Effector CD4-positive, alpha-beta T cell (primary cell): ENCODE results near the gene PALLD.

Source experiments
- DNase-seq: peaks from one replicate; pipeline ENCODE4 v3.0.0-alpha.2; 2020

Gene PALLD

DNA sequence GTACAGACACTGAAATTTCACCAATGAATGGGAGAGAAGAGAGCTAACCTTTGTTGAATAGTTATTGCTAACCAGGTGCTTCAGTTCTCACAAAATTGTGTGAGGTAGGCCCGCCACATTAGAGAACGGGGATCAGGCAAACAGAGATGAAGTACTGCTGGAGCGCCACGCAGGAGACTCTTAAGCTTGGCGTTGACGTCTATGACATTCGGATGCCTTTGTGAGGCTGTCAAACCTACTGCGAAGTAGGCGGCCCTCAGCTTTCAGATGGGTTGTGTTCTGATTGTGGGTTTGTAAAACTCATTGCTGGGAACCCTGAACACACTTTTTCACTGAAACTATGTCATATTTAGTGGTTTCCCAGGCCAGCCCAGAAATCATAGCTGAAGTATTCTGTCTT is 339.6 kb downstream of the PALLD start:
- DNase-seq = no peak

DNA sequence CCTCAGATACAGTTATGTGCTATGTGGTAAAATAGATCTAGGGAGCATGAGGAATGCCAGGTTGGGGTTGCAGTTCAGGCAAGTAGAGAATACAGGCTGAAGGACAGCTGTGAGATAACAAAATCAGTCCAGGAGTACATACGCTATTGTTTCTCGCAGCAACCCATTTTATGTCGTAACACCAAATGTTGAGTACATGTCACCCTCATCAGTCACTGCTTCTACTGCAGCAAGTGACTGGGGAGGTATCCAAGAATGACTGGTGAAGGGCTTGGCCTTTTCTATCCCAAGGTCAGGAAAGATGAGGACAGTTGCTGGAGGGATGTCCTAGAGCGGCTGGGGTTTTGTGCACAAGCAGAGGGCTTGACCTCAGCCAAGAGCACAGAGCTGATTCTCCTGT is 341.1 kb downstream of the PALLD start:
- DNase-seq = no peak

DNA sequence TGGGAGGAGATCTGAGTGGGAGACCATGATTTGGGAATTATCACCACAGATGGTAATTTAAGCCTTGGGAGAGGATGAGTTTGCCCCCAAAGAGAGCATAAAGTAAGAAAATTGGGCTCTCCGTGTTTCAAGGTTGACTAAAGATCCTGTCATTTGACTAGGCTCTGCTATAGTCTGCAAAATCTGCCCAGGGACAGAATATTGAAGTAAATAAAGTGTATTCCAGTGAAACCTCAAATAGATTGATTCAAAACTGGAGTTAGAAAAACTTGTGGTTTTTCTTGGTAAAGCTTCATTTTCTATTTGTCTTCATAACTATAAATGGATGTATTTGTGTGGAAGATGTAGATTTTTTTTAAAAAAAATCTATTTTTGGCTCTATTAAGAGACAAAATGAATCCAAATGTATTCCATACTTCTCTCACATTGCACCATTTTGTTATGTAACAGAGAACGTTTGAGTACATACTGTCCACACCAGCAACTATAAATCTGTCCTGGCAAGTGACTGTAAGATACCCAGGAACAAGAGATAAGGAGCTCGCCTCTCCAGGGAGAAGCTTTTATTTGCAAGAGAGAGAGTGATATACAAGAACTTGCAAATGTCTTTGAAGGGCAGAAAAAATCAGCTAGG is 343.0 kb downstream of the PALLD start:
- DNase-seq = no peak

DNA sequence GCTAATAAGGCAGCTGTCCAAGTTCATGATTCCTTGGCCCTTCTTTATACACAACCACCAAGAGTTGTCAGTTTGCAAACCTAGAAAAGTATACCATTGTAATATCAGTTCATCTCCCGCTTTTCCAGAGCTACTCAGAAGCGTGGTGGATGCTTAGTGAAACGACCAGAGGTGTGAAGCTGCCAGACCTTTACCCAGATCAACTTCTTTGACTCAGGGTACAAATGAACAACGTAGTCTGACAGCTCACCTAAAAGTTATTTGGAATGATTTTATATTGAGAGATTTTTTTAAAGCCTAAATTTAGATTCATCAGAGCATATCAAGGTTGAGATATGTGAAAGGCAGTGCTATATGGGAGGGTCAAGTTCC is 343.5 kb downstream of the PALLD start:
- no peak for DNase-seq

DNA sequence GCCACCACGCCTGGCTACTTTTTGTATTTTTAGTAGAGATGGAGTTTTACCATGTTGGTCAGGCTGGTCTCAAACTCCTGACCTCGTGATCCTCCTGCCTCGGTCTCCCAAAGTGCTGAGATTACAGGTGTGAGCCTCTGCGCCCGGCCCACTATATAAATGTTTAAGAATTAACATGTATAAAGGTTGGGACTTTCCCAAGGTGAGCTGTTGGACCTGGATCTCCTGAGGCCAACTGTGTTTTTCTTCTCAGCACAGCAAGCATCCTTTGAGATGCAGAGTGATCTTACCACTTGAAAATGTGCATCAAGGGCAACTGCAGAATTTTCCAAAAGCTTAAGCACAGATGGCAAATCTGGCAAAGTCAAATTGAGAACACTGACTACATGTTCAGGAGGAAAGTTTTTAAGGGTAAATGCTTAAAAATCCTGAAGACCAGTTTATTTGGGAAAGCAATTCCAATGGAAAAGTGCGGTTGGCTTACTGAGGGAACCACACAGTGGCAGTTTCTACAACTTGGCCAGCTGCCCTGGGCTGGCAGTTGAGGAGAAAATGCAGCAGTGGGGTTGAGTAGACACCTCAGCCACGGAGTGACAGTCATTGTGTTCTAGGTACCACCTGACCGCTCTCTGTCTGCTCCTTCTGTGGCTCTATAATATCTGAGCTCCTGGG is 344.3 kb downstream of the PALLD start:
- DNase-seq = no peak

DNA sequence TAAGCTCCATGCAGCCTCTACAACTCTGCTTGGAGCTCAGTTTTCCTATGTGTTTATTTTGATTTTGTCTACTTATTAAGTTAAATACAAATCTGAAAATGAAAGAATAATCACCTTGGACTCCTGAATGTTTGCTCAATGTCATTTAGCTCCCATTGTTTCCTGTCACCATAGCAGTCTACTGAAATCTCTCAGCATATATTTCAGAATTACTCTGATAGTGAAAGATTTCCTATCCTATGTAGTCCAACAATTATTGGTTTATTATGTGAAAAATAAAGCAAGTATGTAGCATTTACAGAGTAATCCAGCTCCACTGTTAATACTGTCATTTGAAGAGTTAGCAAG is 344.8 kb downstream of the PALLD start:
- no peak for DNase-seq

DNA sequence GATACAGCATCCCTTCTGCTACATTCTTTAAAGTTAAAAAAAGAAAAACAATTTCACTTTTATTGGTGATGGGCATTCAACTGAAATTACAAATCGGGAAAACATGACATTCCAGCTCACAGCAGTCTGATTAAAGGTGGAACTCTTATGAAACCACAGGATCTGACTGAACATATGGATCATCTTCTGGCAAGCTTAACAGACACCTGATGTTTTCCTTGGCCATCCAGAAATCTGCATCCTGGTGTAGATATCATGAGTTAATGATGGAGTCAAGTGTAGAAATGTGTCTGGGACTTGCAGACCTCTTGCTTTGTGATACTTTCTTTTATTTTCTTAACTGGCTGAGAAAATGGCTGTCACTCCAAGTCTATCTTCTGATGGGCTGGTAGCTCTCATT is 345.3 kb downstream of the PALLD start:
- DNase-seq = no peak

DNA sequence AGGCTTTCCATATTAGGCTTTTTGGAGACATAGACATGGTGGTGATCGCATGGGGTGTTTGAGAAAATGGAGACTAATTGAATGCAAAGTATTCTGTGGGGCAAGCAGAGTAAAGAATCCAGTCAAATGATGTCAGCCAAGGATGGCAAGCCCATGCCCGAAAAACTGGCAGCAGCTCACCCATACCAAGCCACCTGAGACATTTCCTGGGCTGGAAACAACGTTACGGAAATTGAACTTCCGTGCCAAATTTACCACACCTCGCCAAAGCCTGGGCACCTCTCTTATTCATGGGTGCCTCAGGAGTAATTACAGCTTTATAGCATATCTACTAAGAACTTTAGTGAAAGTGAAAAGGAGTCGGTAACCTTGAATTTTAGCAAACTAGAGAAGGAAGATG is 346.8 kb downstream of the PALLD start:
- no peak for DNase-seq

DNA sequence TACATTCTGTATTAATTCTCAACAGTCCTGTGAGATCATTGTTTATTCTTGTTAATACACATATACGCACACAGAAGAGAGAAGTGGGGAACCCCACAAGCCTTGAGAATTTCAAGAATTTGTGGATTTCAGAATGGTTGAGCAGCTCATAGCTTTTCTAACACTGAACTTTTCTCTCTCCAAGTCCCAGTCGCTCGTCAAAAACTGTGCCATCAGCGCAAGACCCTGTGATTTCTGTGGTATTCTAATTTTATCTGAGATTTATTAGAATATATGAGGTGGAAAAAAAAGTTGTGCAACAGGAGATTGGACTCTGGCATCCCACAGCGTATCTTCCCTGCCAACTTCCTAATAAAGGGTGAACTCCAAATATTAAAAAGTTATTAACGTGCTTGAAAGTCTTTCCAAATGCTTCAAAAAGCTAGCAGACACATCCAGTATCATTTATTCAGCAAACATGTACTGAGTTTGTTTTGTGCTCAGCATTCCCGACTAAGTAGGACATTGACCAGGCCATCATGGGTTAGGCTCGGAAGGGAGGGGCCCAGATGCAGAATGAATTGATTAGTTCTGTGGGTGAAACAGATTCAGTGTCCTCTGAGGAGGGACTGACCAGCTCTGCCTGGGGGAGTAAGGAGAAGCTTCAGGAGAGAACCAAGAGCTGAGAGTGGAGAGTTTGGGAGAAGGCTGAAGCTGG is 347.6 kb downstream of the PALLD start:
- no peak for DNase-seq

DNA sequence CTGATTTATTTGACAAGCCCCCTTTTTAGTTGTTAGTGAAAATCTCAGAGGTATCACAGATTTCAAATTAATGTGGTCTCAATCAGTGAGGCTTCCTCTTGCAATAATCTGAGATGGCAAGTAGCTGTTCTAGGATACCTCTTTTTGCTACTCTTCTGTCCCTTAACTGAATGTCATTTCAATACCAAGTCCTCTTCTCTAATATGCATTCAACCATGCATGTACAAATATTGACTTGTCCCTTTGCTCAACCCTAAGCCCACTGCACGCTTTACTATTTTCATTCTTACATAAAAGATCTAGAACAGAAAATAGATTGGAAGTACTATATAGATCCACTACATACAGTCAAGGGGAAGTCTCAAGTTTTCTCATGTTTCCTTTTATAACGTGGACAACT is 349.0 kb downstream of the PALLD start:
- no peak for DNase-seq

DNA sequence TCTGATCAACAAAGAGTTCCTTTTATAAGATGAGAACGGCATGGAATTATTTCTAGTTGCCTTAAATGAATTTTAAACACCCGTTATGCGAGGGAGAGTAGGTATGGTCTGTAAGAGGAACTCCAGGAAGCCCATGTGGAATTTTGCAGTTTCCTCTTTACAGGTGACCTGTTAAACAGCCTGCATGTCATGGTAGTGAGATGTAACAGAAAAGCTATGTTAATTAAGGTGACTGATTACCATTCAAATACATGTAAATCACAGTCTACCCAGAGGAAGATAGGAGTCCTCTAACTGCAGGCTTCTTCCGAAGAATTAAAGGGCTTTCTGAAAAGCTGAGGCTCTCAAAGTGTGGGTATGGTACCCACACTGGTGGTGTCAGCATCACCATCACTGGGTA is 349.6 kb downstream of the PALLD start:
- no peak for DNase-seq

DNA sequence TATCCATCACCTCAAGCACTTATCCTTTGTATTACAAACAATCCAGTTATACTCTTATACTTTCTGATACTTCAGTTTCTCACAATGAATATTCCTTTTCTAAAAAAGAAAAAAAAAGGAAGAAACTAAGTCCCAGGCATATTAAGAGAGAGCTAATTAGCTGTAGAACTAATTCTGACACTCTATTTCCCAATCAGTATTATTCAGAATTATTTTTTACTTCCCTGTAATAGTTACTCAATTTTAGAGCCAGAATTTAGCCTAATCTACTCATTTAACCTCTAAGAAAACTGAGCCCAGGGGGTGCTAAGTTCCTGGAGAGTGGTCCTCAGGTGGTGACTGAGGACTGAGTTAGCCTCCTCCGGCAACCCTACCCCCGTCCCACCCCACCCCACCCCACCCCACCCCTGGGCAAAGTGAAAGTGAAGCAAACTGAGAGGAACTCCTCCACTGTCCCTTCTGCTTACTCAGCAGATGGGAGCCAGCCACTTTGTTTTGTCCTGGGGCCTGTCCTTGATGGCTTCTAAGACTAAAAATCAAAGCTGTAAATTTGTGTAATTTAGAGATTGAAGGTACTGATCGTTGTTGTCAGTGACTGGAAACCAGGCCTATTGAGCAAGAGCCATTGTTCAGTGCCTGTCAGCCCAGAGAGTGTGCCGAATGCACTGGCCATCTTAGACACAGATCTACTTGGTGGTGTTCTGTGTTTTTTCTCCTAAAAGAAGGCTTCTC is 351.1 kb downstream of the PALLD start:
- no peak for DNase-seq

DNA sequence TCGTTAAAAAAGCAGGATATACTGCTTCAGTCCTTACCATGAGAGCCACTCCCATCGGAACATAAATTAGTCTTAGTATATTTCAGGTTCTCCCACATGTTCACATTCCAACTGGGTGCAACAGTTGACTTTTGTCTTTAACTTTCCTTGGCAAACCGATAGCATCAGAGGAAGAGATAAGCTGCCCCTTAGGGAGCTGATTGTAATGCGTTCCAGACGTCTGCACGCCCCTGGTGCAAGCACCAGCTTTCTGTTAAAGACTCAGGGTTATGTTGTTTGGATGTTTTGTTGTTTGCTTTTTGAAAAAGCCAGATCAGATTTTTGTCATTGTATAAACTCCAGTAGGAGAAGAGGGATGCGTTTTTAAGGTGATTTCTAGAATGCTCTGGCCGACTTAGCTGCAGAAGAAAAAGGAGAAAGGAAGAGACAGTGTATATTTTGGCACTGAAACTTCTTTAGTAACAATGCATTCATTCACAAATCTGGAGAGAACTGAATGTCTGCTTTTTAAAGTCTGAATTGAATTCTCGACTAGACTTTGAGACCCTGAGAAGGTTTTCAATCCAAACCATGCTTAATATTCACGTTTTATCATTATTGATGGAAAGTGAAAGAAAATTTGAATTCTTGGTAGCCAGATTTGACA is 352.3 kb downstream of the PALLD start:
- DNase-seq = no peak

DNA sequence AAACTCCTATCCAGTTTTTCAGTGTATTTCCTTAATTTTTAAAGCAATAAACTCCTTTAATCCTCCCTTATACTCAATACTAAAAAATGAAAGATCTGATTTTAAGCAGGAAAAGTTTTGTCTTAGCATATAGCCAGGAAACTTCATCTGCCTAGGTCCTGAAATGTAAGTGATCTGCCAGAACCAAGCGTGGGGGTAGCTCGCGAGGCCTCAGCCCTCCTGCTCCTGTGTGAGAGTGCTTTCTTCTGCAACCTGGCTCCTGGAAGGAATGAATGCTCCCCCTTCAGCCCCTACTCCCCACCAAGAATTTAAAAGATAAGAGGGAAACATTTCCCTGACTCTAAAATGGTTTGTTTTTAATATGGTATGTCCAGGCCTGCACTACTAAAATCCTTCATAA is 353.1 kb downstream of the PALLD start:
- DNase-seq = no peak

DNA sequence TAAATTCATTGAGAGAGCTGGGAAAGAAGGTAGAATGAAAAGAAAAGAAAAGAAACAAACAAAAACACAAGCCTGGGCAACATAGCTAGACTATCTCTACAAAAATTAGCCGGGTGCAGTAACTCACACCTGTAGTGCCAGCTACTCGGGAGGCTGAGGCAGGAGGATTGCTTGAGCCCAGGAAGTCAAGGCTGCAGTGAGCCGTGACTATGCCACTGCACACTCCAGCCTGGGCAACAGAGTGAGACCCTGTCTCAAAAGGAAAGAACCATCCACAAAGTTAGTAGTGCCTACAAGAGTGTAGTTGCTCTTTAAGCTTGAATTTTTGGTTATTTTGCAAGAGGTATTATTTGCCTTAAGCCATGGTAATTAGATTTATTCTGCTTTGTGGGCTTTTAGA is 355.5 kb downstream of the PALLD start:
- DNase-seq = no peak

DNA sequence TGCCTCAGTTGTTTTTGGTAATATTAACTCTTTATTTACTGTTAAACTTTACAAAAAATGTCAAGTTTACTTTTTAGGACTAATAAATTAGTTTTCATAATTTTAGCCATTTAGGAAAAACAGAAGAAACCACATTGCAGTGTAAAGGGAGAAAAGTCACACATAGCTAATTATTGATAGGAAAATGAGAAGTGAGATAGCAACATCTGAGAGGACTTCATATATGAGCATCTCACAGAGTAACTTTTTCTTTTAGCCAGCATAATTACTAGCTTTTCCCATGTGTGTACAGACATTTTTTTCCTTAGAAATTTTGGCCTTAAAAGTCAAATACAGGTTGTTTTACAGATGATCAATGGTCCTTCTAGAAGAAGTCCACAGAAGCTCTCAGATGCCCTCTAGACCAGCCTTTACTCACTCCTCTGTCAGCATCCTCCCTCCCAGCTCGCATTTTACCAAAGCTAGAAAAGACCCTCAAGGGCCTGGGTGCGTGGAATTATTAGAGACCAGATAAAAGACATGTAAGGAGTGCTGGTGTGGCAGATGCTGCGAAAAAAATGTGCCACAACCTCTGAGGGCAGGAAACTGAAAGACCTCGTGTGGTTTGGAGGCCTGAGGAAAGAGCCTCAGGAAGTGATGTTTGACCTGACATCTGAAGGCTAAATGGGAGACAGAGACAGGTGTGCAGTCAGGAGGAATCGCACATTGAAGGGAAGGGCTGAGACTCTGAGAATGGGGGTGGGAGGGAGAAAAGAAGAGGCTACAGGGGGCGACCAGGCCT is 356.3 kb downstream of the PALLD start:
- no peak for DNase-seq

DNA sequence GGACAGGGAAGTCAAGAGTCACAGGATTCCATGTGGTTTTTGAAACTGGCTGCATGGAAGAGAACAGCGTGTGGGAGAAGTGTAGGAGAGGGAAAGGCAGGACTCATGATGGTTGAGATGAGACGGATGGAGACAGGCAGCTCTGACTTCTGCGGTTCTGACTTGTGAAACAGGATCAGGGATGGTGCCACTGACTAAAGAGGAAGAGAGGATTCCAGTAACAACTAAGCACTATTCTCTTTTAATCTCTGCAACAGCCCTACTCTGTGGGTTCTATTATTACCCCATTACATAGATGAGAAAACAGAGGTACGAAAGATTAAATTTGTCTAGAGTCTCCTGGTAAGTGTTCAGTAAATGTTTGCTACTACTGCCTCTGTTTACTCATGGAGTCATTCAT is 356.9 kb downstream of the PALLD start:
- DNase-seq = no peak

DNA sequence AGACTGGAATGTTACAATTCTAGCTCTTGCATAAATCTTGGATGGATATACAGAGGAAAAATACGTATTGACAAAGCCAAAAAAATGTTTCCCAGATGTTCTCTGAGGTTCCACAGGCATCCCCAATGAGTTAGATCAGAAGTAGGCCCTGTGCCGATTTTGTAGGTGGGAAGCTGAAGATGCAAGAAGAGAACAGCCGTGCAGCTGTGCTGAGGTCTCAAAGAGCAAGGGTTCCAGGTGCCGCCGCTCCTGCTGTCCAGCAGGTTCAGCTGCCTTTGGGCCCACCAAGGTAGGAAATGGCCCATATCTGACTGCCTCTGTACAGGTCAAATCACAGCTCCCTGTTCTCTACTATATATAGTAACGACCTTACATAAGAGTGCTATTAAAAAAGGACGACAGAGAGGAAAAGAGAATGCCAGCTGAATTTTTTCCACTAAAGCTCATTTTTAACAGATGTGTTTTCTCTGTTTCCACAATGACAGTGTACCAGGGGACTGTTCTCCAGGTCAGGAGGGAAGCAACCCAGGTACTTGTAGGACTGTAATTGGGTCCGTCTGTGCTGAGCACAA is 357.6 kb downstream of the PALLD start:
- no peak for DNase-seq

DNA sequence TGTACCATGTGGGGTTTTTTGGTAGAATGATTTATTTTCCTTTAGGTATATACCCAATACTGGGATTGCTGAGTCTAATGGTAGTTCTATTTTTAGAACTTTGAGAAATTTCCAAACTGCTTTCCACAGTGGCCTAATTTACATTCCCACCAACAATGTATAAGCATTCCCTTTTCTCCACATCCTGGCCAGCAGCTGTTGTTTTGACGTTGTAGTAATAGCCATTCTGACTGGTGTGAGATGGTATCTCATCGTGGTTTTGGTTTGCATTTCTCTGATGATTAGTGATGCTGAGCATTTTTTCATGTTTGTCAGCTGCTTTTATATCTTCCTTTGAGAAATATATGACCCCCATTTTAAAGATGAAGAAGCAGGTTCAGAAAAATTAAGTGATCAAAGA is 359.5 kb downstream of the PALLD start:
- no peak for DNase-seq

DNA sequence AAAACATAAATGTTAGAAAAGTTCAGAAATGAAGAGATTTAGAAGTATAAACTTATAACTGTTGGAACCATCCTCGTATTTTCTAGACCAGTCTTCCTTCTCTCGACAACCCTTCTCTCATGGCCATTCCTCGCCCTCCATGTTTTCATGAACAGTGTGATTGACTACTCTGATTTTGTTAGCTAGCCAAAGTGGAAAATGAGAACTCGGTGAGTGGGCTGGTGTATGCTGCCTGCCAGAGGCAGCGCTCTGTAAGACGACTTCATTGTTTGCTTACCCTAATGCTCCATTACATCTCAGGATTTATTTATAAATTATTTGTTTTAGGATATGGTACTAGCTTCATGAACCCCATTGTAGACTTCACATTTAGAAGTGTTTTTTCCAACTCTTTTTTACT is 360.2 kb downstream of the PALLD start:
- DNase-seq = no peak

DNA sequence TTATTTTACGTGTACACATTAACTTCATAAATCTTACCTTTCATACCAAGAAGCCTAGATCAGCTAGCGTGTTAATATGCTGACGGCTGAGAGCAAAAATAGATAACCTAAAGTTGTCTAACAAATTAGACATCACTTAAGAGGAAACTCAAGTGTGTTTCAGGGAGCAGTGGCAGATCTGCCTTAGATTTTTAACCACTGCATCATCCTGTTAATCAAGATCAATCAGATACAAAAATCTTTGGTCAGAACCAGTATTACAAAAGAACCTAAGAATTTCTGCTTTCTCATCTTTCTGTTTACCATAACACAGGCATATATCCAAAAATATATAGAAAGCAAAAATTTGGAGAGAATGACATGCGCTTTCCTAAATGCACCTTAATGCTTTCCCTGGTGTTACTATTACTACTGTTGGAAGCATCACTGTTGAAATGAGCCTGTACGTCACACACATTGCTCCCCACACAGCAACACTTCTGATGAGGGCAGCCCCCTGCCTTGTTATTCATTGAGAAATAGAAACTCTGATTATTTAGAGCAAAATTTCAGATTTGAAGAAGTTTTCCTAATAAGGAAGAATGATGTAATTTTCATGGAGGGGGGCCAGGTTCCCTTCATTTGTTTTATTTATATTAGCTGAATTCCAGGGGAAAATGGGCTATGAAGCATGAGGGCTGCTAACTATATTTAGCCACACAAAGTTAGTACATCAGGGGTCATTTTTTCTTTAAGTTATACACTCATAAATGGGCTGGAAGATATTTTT is 360.9 kb downstream of the PALLD start:
- DNase-seq = no peak
